ENCODE results near the gene UQCRQ. TPM values are rescaled to one million over a fixed set of nuclear protein-coding genes. Genes with fewer than 3 reads are reported as not detected.

The UQCRQ gene
- polyA plus RNA-seq, 1 of the 3 experiments (the other 2 are of a cell fraction), result 694 TPM

- no peak for DNase-seq
- H3K4me1 ChIP-seq (ENCODE audit: control insufficient read depth in 1 of 2, insufficient read depth in 2 of 2, low read depth in 1 of 2, low read length in 1 of 2), result peaks cover 0 to 4% of the 10 kb centered on the region in 2 experiments; a peak in 2 of 4 replicates
- H3F3A ChIP-seq (replicated peaks; ENCODE audit: insufficient read depth), result peaks cover 15% of the 10 kb centered on the region
- H3K9ac ChIP-seq, result no peak overlapping the region
- H3K9me3 ChIP-seq, result no peaks in the 10 kb centered on the region
- ChIA-PET POLR2A (no interaction called here), CTCF (interaction anchor here (0.8 to 1.6 kb wide), 2 partner anchors 47 to 56 kb away, joined by 3 to 4 read pairs; no protein-coding TSS in a partner anchor)
- no peaks in the 10 kb centered on the region for H3K27me3 ChIP-seq (ENCODE audit: insufficient read depth)
- 0 out of 2 replicates have a peak, but pooled peaks cover 3% of the 10 kb centered on the region for H4K20me1 ChIP-seq (ENCODE audit: insufficient read depth)
- H3K4me3 ChIP-seq (ENCODE audit: low read depth in 2 of 2, low read length in 1 of 2), result no peak overlapping the region
- H3K79me2 ChIP-seq (ENCODE audit: insufficient read depth), result no peaks in the 10 kb centered on the region; the same call in 1 of the 2 replicates
- H3K36me3 ChIP-seq (replicated peaks in 1 of 2; ENCODE audit: control insufficient read depth in 1 of 2, insufficient read depth in 2 of 2, low read length in 1 of 2), result peaks cover 71 to 94% of the 10 kb centered on the region in 2 experiments
- H3K9me2 ChIP-seq, result no peaks in the 10 kb centered on the region
- 78% methylated on average over 1 of the region's 1 CpG for WGBS (ENCODE audit: low lambda C conversion rate)
- no peak overlapping the region for H3K4me2 ChIP-seq
- H2AFZ ChIP-seq (ENCODE audit: low read depth), result no peak overlapping the region
- TF ChIP-seq YY1 (IDR thresholded peaks at IDR 0.05; ENCODE audit: low read depth), result no peak
- no peak for TF ChIP-seq NFIC (IDR thresholded peaks at IDR 0.05; ENCODE audit: borderline replicate concordance)
- no peak for TF ChIP-seq RFX5 (IDR thresholded peaks at IDR 0.05; ENCODE audit: low read length)
- TF ChIP-seq USF1 (IDR thresholded peaks at IDR 0.05; ENCODE audit: borderline replicate concordance, low read depth), result no peak
- TF ChIP-seq FOXJ3 (CRISPR knock-in tag; IDR thresholded peaks at IDR 0.05), result no peak
- no peak for TF ChIP-seq PBX3 (IDR thresholded peaks at IDR 0.05)
- no peak for TF ChIP-seq NRF1 (IDR thresholded peaks at IDR 0.05; ENCODE audit: low read depth, low read length)
- H3K27ac ChIP-seq (ENCODE audit: low read depth in 2 of 2, low read length in 1 of 2), result peak overlapping the region in 1 of 2 experiments; percentile 35; a peak in 2 of 4 replicates
Measured at GRCh38 chr5:132876020-132876759, 9.7 kb downstream of the UQCRQ start.

DNA sequence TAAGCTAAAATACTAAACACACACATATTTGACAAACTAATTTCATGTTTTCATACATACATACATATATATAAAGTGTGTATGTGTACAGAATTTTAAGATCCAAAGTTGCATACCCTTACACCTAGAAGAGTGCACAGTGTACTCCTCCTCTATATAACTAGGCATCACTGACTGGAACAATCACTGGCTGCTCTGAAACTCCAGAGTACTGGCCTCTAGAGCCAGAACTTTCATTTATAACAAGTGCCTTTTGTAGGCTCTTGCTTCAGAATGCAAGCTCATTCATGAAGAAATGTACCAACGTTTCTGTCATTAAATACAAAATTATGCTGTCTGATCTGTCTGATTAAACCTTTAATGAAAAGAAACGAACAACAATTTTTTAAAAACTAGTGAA, 11.0 kb downstream of the UQCRQ start:
- Histone ChIP-seq H3K4me1 (ENCODE audit: control insufficient read depth in 1 of 2, insufficient read depth in 2 of 2, low read depth in 1 of 2, low read length in 1 of 2) (peaks cover 0 to 4% of the 10 kb centered on the region in 2 experiments; a peak in 2 of 4 replicates), H3K9me2 (no peaks in the 10 kb centered on the region), H3K9me3 (no peaks in the 10 kb centered on the region), H3K27ac (ENCODE audit: low read depth in 2 of 2, low read length in 1 of 2) (peak overlapping the region in 1 of 2 experiments; percentile 35; a peak in 1 of 4 replicates), H3K9ac (no peak overlapping the region), H3K4me2 (no peak overlapping the region), H3F3A (replicated peaks; ENCODE audit: insufficient read depth) (peaks cover 14% of the 10 kb centered on the region), H3K36me3 (replicated peaks in 1 of 2; ENCODE audit: control insufficient read depth in 1 of 2, insufficient read depth in 2 of 2, low read length in 1 of 2) (peaks cover 82 to 92% of the 10 kb centered on the region in 2 experiments), H3K4me3 (ENCODE audit: low read depth in 2 of 2, low read length in 1 of 2) (no peak overlapping the region), H4K20me1 (ENCODE audit: insufficient read depth) (0 out of 2 replicates have a peak, but pooled peaks cover 3% of the 10 kb centered on the region), H3K27me3 (ENCODE audit: insufficient read depth) (no peaks in the 10 kb centered on the region), H2AFZ (ENCODE audit: low read depth) (no peak overlapping the region), H3K79me2 (ENCODE audit: insufficient read depth) (no peaks in the 10 kb centered on the region; the same call in 1 of the 2 replicates)
- ChIA-PET CTCF (interaction anchor here (0.8 kb wide), 3 partner anchors 48 to 286 kb away, joined by 3 to 5 read pairs (median 3); no protein-coding TSS in a partner anchor), POLR2A (no interaction called here)
- no peak for DNase-seq
- 63% methylated on average over 2 of the region's 2 CpGs for WGBS (ENCODE audit: low lambda C conversion rate)
- TF ChIP-seq GATA2 (CRISPR knock-in tag; IDR thresholded peaks at IDR 0.05) (no peak), TEAD4 (IDR thresholded peaks at IDR 0.05; ENCODE audit: borderline replicate concordance, insufficient read depth) (no peak), NRF1 (IDR thresholded peaks at IDR 0.05; ENCODE audit: low read depth, low read length) (no peak), CTCF (IDR thresholded peaks at IDR 0.05) (no peak), USF1 (IDR thresholded peaks at IDR 0.05; ENCODE audit: borderline replicate concordance, low read depth) (no peak), FOXJ3 (CRISPR knock-in tag; IDR thresholded peaks at IDR 0.05) (no peak), TAF1 (IDR thresholded peaks at IDR 0.05; ENCODE audit: borderline replicate concordance, low read depth, low read length) (no peak), FOSL2 (IDR thresholded peaks at IDR 0.05; ENCODE audit: borderline replicate concordance, low read depth) (no peak), USF2 (IDR thresholded peaks at IDR 0.05; ENCODE audit: borderline replicate concordance, low read depth, low read length) (no peak), SIN3A (IDR thresholded peaks at IDR 0.05; ENCODE audit: borderline replicate concordance, low read depth, low read length) (no peak)
- TF ChIP-seq, protein P1, sequence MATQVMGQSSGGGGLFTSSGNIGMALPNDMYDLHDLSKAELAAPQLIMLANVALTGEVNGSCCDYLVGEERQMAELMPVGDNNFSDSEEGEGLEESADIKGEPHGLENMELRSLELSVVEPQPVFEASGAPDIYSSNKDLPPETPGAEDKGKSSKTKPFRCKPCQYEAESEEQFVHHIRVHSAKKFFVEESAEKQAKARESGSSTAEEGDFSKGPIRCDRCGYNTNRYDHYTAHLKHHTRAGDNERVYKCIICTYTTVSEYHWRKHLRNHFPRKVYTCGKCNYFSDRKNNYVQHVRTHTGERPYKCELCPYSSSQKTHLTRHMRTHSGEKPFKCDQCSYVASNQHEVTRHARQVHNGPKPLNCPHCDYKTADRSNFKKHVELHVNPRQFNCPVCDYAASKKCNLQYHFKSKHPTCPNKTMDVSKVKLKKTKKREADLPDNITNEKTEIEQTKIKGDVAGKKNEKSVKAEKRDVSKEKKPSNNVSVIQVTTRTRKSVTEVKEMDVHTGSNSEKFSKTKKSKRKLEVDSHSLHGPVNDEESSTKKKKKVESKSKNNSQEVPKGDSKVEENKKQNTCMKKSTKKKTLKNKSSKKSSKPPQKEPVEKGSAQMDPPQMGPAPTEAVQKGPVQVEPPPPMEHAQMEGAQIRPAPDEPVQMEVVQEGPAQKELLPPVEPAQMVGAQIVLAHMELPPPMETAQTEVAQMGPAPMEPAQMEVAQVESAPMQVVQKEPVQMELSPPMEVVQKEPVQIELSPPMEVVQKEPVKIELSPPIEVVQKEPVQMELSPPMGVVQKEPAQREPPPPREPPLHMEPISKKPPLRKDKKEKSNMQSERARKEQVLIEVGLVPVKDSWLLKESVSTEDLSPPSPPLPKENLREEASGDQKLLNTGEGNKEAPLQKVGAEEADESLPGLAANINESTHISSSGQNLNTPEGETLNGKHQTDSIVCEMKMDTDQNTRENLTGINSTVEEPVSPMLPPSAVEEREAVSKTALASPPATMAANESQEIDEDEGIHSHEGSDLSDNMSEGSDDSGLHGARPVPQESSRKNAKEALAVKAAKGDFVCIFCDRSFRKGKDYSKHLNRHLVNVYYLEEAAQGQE (IDR thresholded peaks at IDR 0.05; ENCODE audit: low read depth, low read length), result no peak

All from SK-N-SH (cell line).